D721Med (cell line): ENCODE results near the gene SRGAP3.

ENCODE experiments used
- DNase-seq: peaks from one replicate; pipeline ENCODE4 v3.0.0; 2011; ENCODE audit warnings: low spot score; ENCODE audit not compliant: insufficient read length
- FAIRE-seq: peaks from 2 replicates; lab custom pipeline; 2011; peaks lifted over from hg19 to GRCh38; lab: Jason Lieb, UNC
- CTCF ChIP-seq: IDR thresholded peaks from 2 replicates; pipeline ENCODE4 v1.5.1; 2012; ENCODE audit warnings: mild to moderate bottlenecking, control low read depth; ENCODE audit not compliant: insufficient read depth; ENCODE audit errors: missing control alignments

Gene SRGAP3

DNA sequence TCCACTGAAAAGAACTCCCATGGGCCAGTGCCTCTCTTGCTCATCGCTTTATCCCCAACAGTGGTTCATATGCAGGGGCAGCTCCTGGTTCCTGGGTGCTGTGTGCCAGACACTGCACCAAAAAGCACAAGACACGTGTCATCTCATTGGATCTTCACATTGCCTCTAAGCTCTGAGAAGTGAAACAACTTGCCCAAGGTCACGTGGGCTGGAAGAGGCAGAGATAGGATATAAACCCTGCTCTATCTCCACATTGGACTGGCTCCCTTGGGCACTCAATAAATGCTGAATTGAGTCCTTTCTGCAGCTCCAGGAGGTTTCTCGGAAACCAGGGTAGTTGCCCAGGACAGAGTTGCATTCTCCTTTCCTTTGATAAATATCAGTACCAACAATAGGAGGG, 88.1 kb downstream of the SRGAP3 start:
- no peak for FAIRE-seq
- no peak for DNase-seq
- no peak for TF ChIP-seq CTCF

GRCh38 chr3:9158865-9159630, 90.4 kb downstream of the SRGAP3 start:
- TF ChIP-seq CTCF: no peak
- DNase-seq (no peak), FAIRE-seq (no peak)

DNA sequence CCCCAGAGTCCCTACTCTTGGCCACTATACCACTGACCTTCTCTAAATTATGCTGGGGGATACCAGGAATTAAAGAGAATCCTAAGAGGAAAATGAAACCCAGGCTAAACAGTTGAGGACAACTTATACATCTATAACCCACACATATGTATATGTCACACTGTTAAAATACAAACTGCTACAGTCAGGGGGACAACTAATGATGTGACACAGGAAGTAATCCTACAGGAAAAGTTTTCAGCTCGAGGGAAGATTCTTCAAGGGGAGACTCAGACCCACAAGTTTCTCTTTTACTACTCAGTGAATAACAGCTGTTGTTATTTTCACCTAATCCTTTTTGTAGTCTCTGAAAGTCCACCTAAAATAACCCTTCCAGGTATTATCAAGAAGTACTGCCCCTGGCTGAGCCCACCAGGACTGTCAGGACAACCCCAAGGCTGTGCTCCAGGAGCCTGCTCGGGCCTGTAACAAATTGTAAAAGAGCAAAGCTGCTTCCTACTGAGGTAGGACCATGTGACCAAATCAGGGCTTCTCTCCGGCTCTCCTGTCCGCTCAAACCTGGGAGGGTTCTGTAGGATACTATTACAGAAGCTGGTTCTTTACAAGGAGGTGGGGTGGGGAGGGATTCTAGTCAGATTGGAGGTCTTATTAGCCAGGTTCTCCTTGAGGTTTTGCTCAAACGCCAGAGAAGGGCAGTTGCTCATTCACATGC, 91.6 kb downstream of the SRGAP3 start:
- DNase-seq (no peak), FAIRE-seq (no peak)
- TF ChIP-seq CTCF: no peak

DNA sequence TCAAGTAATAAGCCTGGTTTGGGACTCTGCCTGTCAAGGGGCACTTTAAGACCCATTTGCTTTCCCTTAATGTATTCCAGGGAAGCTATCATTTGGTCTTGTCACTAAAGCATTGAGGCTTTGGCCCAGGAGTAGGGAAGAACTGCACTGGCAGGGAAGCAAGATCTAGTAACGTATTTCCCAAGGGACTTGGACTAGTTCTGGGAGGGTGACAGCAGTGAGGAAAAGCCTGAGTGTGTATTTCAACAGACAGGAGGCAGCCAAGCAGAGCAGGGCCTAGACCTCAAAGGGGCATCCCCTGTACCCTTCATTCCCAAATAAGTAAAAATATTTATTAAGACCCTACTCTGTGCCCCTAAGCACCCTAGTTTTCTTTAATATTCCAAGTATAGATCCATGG, 92.8 kb downstream of the SRGAP3 start:
- no peak for DNase-seq
- no peak for TF ChIP-seq CTCF
- no peak for FAIRE-seq

DNA sequence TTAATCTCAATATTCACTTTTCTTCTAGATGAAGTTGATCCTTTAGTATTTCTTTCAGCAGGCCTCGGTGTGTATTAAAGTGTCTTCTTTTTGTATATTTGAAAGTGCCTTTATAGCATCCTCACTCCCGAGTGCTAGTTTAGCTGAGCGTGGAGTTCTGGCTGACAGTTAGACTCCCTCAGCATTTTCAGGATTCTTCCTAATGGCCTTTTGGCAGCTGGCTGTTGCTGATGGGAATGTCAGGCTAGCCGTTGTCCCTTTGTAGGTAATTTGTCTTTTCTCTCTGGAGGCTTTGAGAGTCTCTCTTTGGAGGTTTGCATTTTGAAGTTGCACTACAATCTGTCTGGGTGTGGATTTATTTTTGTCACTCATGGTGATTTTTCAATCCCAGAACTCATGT, 94.4 kb downstream of the SRGAP3 start:
- no peak for TF ChIP-seq CTCF
- no peak for FAIRE-seq
- no peak for DNase-seq

GRCh38 chr3:9153904-9154619, 95.4 kb downstream of the SRGAP3 start:
- TF ChIP-seq CTCF: no peak
- no peak for FAIRE-seq
- DNase-seq: no peak
